Mesendoderm (in vitro differentiated cells): ENCODE data around the gene GCLC.

Experiments
- DNase-seq: peaks from one replicate; pipeline ENCODE4 v3.0.0; 2013
- H2AK5ac ChIP-seq: 2 replicates; pipeline ENCODE4 v1.6.1; 2013; ENCODE audit warnings: low read length, inconsistent platforms
- H2BK120ac ChIP-seq: 2 replicates; pipeline ENCODE4 v1.6.1; 2013; ENCODE audit warnings: low read depth, mild to moderate bottlenecking, low read length, moderate library complexity, mixed read lengths
- H2BK15ac ChIP-seq: replicated peaks from 2 replicates; pipeline ENCODE4 v1.6.1; 2013; ENCODE audit warnings: low read depth, mild to moderate bottlenecking, moderate library complexity
- H2BK5ac ChIP-seq: 2 replicates; pipeline ENCODE4 v1.6.1; 2013; ENCODE audit warnings: low read length, inconsistent platforms
- H3K18ac ChIP-seq: 2 replicates; pipeline ENCODE4 v1.6.1; 2013; ENCODE audit warnings: mild to moderate bottlenecking, low read length, mixed read lengths
- H3K23ac ChIP-seq: one replicate; pipeline ENCODE4 v1.6.1; 2013; ENCODE audit warnings: low read length
- H3K27ac ChIP-seq: 2 replicates; pipeline ENCODE4 v1.5.1; 2013; ENCODE audit warnings: low read depth, mild to moderate bottlenecking, inconsistent platforms, low read length, moderate library complexity
- H3K27me3 ChIP-seq: 2 replicates; pipeline ENCODE4 v1.6.1; 2013; ENCODE audit warnings: low read length, control low read depth, mild to moderate bottlenecking, inconsistent platforms; ENCODE audit not compliant: insufficient read depth, poor library complexity
- H3K36me3 ChIP-seq: 2 replicates; pipeline ENCODE4 v1.6.1; 2013; ENCODE audit warnings: low read length, inconsistent platforms; ENCODE audit not compliant: control insufficient read depth, insufficient read depth
- H3K4ac ChIP-seq: one replicate; pipeline ENCODE4 v1.6.1; 2013; ENCODE audit warnings: low read depth, mild to moderate bottlenecking, low read length, moderate library complexity
- H3K4me1 ChIP-seq: 2 replicates; pipeline ENCODE4 v1.6.1; 2013; ENCODE audit warnings: low read depth, low read length, inconsistent platforms; ENCODE audit not compliant: control insufficient read depth
- H3K4me2 ChIP-seq: 2 replicates; pipeline ENCODE4 v1.6.1; 2013; ENCODE audit warnings: low read length
- H3K4me3 ChIP-seq: 2 replicates; pipeline ENCODE4 v1.5.1; 2013; ENCODE audit warnings: mild to moderate bottlenecking, low read length
- H3K56ac ChIP-seq: one replicate; pipeline ENCODE4 v1.6.1; 2013; ENCODE audit warnings: low read length
- H3K79me1 ChIP-seq: 2 replicates; pipeline ENCODE4 v1.6.1; 2013; ENCODE audit warnings: low read length, inconsistent platforms
- H3K79me2 ChIP-seq: 2 replicates; pipeline ENCODE4 v1.6.1; 2013; ENCODE audit warnings: mild to moderate bottlenecking, low read length; ENCODE audit not compliant: control insufficient read depth, insufficient read depth
- H3K9ac ChIP-seq: 2 replicates; pipeline ENCODE4 v1.6.1; 2013; ENCODE audit warnings: low read length, inconsistent platforms
- H4K5ac ChIP-seq: one replicate; pipeline ENCODE4 v1.6.1; 2013; ENCODE audit warnings: low read length
- H4K8ac ChIP-seq: one replicate; pipeline ENCODE4 v1.6.1; 2013; ENCODE audit warnings: low read depth, mild to moderate bottlenecking, control low read depth, low read length, moderate library complexity
- WGBS: extraction: QIAGEN DNeasy Blood & Tissue Kit; methylation state at CpG from one replicate; pipeline ENCODE4 v1.1.7; 2013; ENCODE audit warnings: low lambda C conversion rate, missing lambda C conversion rate; ENCODE audit not compliant: insufficient coverage; ENCODE audit errors: extremely low coverage; 5-methylcytosine and 5-hydroxymethylcytosine counted together

GCLC gene

DNA sequence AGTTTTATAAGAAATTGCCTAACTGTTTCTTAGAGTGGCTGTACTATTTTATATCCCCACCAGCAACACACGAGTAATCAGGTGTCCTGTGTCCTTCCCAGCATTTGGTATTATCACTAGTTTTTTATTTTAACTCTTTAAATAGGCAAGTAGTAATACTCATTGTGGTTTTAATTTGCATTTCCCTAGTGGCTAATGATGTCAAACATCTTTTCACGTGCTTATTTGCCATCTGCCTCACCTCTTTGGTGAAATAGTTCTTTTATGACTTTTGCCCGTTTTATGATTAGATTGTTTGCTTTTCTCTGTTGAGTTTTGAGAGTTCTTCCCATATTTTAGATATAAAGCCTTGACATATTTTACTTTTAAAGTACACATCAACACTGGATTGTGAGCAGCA lies 57.8 kb downstream of the GCLC start:
- no peak overlapping the region for H3K4ac ChIP-seq
- H3K27me3 ChIP-seq = no peaks in the 10 kb centered on the region
- H4K5ac ChIP-seq = no peak overlapping the region
- no peak overlapping the region for H4K8ac ChIP-seq
- no peak overlapping the region for H3K9ac ChIP-seq
- H2BK120ac ChIP-seq = no peak overlapping the region
- no peak overlapping the region for H3K18ac ChIP-seq
- no peak overlapping the region for H2AK5ac ChIP-seq
- H3K4me3 ChIP-seq = no peak overlapping the region
- no peak overlapping the region for H3K27ac ChIP-seq
- no peak overlapping the region for H3K56ac ChIP-seq
- no peak overlapping the region for H3K23ac ChIP-seq
- WGBS = no CpG with 5 or more reads among the region's 3 CpGs
- H3K79me1 ChIP-seq = no peaks in the 10 kb centered on the region
- no peaks in the 10 kb centered on the region for H3K4me1 ChIP-seq
- DNase-seq = no peak
- no peaks in the 10 kb centered on the region for H3K36me3 ChIP-seq
- no peak overlapping the region for H2BK5ac ChIP-seq
- H3K4me2 ChIP-seq = no peak overlapping the region
- no peaks in the 10 kb centered on the region for H3K79me2 ChIP-seq
- H2BK15ac ChIP-seq = no peak overlapping the region

- DNase-seq = no peak
- no peaks in the 10 kb centered on the region for H3K79me2 ChIP-seq
- H3K27me3 ChIP-seq = no peaks in the 10 kb centered on the region
- no peak overlapping the region for H3K27ac ChIP-seq
- no peak overlapping the region for H3K56ac ChIP-seq
- H4K8ac ChIP-seq = no peak overlapping the region
- H3K9ac ChIP-seq = no peak overlapping the region
- H2AK5ac ChIP-seq = no peak overlapping the region
- H3K18ac ChIP-seq = no peak overlapping the region
- H3K4me1 ChIP-seq = no peaks in the 10 kb centered on the region
- no peak overlapping the region for H2BK5ac ChIP-seq
- H4K5ac ChIP-seq = no peak overlapping the region
- H3K36me3 ChIP-seq = no peaks in the 10 kb centered on the region
- no peak overlapping the region for H3K4me3 ChIP-seq
- no peak overlapping the region for H3K4ac ChIP-seq
- no peaks in the 10 kb centered on the region for H3K79me1 ChIP-seq
- H2BK120ac ChIP-seq = no peak overlapping the region
- no peak overlapping the region for H3K4me2 ChIP-seq
- H2BK15ac ChIP-seq = no peak overlapping the region
- no peak overlapping the region for H3K23ac ChIP-seq
- no CpG with 5 or more reads among the region's 3 CpGs for WGBS
Measured at GRCh38 chr6:53486679-53487078, 58.2 kb downstream of the GCLC start.

GRCh38 chr6:53484476-53485280 lies 60.2 kb downstream of the GCLC start:
- no peak overlapping the region for H3K27ac ChIP-seq
- H3K56ac ChIP-seq = no peak overlapping the region
- DNase-seq = peak; percentile 62
- H2BK5ac ChIP-seq = no peak overlapping the region
- no peak overlapping the region for H4K5ac ChIP-seq
- H2AK5ac ChIP-seq = no peak overlapping the region
- no peak overlapping the region for H2BK15ac ChIP-seq
- H3K4me1 ChIP-seq = no peaks in the 10 kb centered on the region
- no peak overlapping the region for H3K4me3 ChIP-seq
- no peaks in the 10 kb centered on the region for H3K27me3 ChIP-seq
- H3K79me1 ChIP-seq = no peaks in the 10 kb centered on the region
- no peak overlapping the region for H3K23ac ChIP-seq
- no peak overlapping the region for H3K9ac ChIP-seq
- H3K4ac ChIP-seq = no peak overlapping the region
- WGBS = no CpG with 5 or more reads among the region's 9 CpGs
- H4K8ac ChIP-seq = no peak overlapping the region
- H3K36me3 ChIP-seq = no peaks in the 10 kb centered on the region
- H3K4me2 ChIP-seq = no peak overlapping the region
- no peak overlapping the region for H2BK120ac ChIP-seq
- no peak overlapping the region for H3K18ac ChIP-seq
- no peaks in the 10 kb centered on the region for H3K79me2 ChIP-seq

DNA sequence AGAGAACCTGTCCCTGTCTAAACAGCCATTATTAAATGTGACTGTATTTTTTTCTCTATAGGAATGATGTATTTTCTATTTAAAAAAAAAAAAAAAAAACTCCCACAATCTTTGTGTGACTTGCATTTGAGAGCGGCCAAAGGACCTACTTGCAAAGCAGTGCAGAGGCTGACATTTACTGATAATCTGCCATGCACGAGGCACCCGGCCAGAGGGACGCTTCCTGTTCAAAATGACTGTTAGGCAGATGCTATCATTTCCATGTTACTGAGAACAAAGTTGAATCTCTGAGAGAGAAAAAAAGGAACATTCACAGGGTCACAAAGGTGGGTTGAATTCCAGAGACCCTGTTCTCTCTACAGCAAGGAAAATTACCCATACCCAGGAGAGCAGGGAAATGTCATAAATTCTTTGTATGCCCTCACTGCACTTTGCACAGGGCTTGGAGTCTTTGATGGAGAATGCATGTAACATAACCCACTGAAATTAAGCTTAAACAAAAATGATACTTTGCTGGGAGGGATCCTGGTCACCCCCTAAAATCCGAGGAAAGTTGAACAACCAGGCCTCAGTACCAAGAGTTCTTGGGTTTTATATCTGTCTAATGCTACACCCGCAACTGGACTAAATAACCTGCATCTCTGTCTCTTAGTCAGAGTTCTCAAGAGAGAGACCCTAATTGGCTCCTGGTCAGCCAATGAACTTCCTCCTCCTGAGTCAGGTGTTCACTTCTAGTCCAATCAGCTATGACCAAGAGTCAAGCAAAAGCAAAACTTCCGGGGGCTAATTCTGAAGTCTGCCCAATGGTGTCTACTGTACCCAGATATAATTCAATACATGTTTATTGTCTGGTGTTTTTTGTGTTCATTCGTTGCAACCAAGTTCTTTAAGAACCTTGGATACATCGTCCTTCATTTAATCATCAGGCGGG lies 61.2 kb downstream of the GCLC start:
- H3K79me1 ChIP-seq = no peaks in the 10 kb centered on the region
- H3K56ac ChIP-seq = no peak overlapping the region
- H2AK5ac ChIP-seq = no peak overlapping the region
- no peak overlapping the region for H3K4me3 ChIP-seq
- no peak overlapping the region for H3K9ac ChIP-seq
- no peak overlapping the region for H2BK120ac ChIP-seq
- no peak overlapping the region for H3K23ac ChIP-seq
- H2BK5ac ChIP-seq = no peak overlapping the region
- no peak overlapping the region for H3K18ac ChIP-seq
- H3K4me1 ChIP-seq = no peaks in the 10 kb centered on the region
- DNase-seq = peak; percentile 11
- H3K4me2 ChIP-seq = no peak overlapping the region
- no peak overlapping the region for H4K8ac ChIP-seq
- no peak overlapping the region for H3K27ac ChIP-seq
- H4K5ac ChIP-seq = no peak overlapping the region
- no CpG with 5 or more reads among the region's 10 CpGs for WGBS
- H3K36me3 ChIP-seq = no peaks in the 10 kb centered on the region
- H3K4ac ChIP-seq = no peak overlapping the region
- H3K27me3 ChIP-seq = no peaks in the 10 kb centered on the region
- H2BK15ac ChIP-seq = no peak overlapping the region
- no peaks in the 10 kb centered on the region for H3K79me2 ChIP-seq

DNA sequence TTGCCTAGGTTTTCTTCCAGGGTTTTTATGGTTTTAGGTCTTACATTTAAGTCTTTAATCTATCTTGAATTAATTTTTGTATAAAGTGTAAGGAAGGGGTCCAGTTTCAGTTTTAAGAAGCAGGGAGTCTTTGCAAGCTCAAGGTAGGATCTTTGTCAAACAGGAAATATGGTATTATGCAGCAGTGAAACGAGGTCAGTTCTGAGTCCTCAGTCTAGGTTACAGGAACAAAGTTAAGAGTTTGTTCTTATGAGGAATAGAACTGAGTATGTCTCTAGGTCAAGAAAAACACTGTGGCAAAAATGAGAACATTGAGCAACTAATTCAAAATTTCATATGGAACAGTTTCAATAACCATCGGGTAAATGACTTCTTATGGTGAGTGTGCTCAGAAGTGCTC lies 63.6 kb downstream of the GCLC start:
- no peak overlapping the region for H3K18ac ChIP-seq
- no peak overlapping the region for H3K27ac ChIP-seq
- H4K5ac ChIP-seq = no peak overlapping the region
- no peaks in the 10 kb centered on the region for H3K36me3 ChIP-seq
- no peaks in the 10 kb centered on the region for H3K79me2 ChIP-seq
- no peaks in the 10 kb centered on the region for H3K27me3 ChIP-seq
- no peak overlapping the region for H3K4me2 ChIP-seq
- no peak overlapping the region for H3K9ac ChIP-seq
- no peak overlapping the region for H2BK15ac ChIP-seq
- H3K23ac ChIP-seq = no peak overlapping the region
- no peak overlapping the region for H3K56ac ChIP-seq
- no peak overlapping the region for H2AK5ac ChIP-seq
- H3K4me1 ChIP-seq = no peaks in the 10 kb centered on the region
- no peak overlapping the region for H2BK120ac ChIP-seq
- no CpG with 5 or more reads among the region's 2 CpGs for WGBS
- H4K8ac ChIP-seq = no peak overlapping the region
- H2BK5ac ChIP-seq = no peak overlapping the region
- H3K4ac ChIP-seq = no peak overlapping the region
- no peaks in the 10 kb centered on the region for H3K79me1 ChIP-seq
- DNase-seq = no peak
- H3K4me3 ChIP-seq = no peak overlapping the region
